ENCODE data around the gene LILRA2.

The LILRA2 gene

GRCh38 chr19:54573330-54573872, at the start of gene LILRA2:
Gene LILRA2, plus strand, starts transcription at chr19:54573790. Its CDS starts 89 bp downstream, at chr19:54573879.
- Histone ChIP-seq H3K9me3 (ENCODE audit: control insufficient read depth, low read length) (no peaks in the 10 kb centered on the region), H3K27me3 (replicated peaks; ENCODE audit: control insufficient read depth, insufficient read depth, low read length) (no peaks in the 10 kb centered on the region), H3K9ac (ENCODE audit: low read length) (no peak within 1 kb of the TSS), H3K4me3 (ENCODE audit: low read length) (no peak within 1 kb of the TSS), H3K36me3 (ENCODE audit: control insufficient read depth, insufficient read depth, low read length, severe bottlenecking) (no peaks in the 10 kb centered on the region), H3K4me1 (ENCODE audit: control insufficient read depth, insufficient read depth, low read length) (no peaks in the 10 kb centered on the region)
- DNase-seq (ENCODE audit: low read depth): no peak

DNA sequence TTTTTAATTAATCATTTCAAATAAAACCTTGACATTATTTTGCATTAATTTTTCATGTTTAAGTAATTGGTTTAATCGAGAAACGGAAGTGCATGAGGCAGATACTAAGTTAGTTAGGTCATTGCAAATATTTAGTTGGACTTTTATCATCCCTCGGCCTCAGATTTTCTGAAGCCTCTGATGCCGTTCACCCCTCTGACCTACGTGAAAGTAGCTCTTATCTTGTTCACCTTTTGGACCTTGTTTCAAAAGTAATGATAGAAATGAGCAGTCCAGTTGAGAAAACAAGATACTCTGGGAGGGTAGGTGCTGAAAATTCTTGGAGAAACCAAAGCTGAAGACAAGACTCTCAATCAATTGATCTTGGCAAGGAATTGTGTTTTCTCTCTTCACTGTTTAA, 48.0 kb upstream of the LILRA2 start:
- H3K27me3 ChIP-seq (replicated peaks; ENCODE audit: control insufficient read depth, insufficient read depth, low read length): no peaks in the 10 kb centered on the region
- no peak for DNase-seq (ENCODE audit: low read depth)
- no peak overlapping the region for H3K9ac ChIP-seq (ENCODE audit: low read length)
- no peaks in the 10 kb centered on the region for H3K4me1 ChIP-seq (ENCODE audit: control insufficient read depth, insufficient read depth, low read length)
- no peaks in the 10 kb centered on the region for H3K9me3 ChIP-seq (ENCODE audit: control insufficient read depth, low read length)
- no peaks in the 10 kb centered on the region for H3K36me3 ChIP-seq (ENCODE audit: control insufficient read depth, insufficient read depth, low read length, severe bottlenecking)
- H3K4me3 ChIP-seq (ENCODE audit: low read length): no peak overlapping the region

GRCh38 chr19:54526972-54527371, 46.6 kb upstream of the LILRA2 start:
- H3K27me3 ChIP-seq (replicated peaks; ENCODE audit: control insufficient read depth, insufficient read depth, low read length): no peaks in the 10 kb centered on the region
- H3K9ac ChIP-seq (ENCODE audit: low read length): no peak overlapping the region
- no peak overlapping the region for H3K4me3 ChIP-seq (ENCODE audit: low read length)
- H3K36me3 ChIP-seq (ENCODE audit: control insufficient read depth, insufficient read depth, low read length, severe bottlenecking): no peaks in the 10 kb centered on the region
- no peak for DNase-seq (ENCODE audit: low read depth)
- H3K9me3 ChIP-seq (ENCODE audit: control insufficient read depth, low read length): no peaks in the 10 kb centered on the region
- H3K4me1 ChIP-seq (ENCODE audit: control insufficient read depth, insufficient read depth, low read length): no peaks in the 10 kb centered on the region

- H3K9me3 ChIP-seq (ENCODE audit: control insufficient read depth, low read length): no peaks in the 10 kb centered on the region
- no peaks in the 10 kb centered on the region for H3K27me3 ChIP-seq (replicated peaks; ENCODE audit: control insufficient read depth, insufficient read depth, low read length)
- no peak for DNase-seq (ENCODE audit: low read depth)
- no peak overlapping the region for H3K4me3 ChIP-seq (ENCODE audit: low read length)
- no peaks in the 10 kb centered on the region for H3K4me1 ChIP-seq (ENCODE audit: control insufficient read depth, insufficient read depth, low read length)
- H3K36me3 ChIP-seq (ENCODE audit: control insufficient read depth, insufficient read depth, low read length, severe bottlenecking): no peaks in the 10 kb centered on the region
- no peak overlapping the region for H3K9ac ChIP-seq (ENCODE audit: low read length)
Observed at GRCh38 chr19:54530866-54531265, 42.7 kb upstream of the LILRA2 start.

DNA sequence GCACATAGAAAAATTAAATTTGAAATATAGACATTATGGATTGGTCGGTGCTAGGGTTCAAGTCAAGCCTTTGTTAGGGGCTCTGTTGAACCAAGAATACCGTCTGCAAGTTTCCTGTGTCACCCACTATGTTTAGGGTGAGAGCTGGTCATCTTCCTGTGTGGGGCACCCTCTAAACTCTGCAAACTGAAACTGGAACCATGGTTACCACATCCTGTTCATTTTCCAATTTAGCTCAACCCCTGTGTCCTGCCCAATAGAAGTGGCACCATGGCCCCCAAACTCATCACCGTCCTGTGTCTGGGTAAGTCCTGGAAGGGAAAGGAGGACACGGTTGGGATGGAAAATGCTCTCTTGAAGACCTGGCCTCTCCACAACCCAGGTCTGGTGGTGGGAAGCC, 41.1 kb upstream of the LILRA2 start:
- Histone ChIP-seq H3K4me3 (ENCODE audit: low read length) (no peak overlapping the region), H3K36me3 (ENCODE audit: control insufficient read depth, insufficient read depth, low read length, severe bottlenecking) (no peaks in the 10 kb centered on the region), H3K4me1 (ENCODE audit: control insufficient read depth, insufficient read depth, low read length) (no peaks in the 10 kb centered on the region), H3K27me3 (replicated peaks; ENCODE audit: control insufficient read depth, insufficient read depth, low read length) (no peaks in the 10 kb centered on the region), H3K9me3 (ENCODE audit: control insufficient read depth, low read length) (no peaks in the 10 kb centered on the region), H3K9ac (ENCODE audit: low read length) (no peak overlapping the region)
- no peak for DNase-seq (ENCODE audit: low read depth)

DNA sequence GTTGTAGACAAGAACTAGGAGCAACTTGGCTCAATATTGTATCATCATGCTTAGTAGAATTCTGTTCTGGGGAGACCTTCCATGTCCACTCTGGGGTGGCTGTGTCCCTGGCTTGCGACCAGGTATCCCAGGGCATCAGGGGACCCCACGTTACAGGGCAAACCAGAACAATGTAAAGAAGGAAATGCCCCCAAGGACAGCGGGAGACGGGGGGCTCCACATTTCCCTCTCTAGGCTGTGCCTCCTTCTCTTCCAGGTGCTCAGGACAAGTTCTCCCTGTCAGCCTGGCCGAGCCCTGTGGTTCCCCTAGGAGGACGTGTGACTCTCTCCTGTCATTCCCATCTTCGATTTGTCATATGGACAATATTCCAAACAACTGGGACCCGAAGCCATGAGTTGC, 40.1 kb upstream of the LILRA2 start:
- Histone ChIP-seq H3K9ac (ENCODE audit: low read length) (no peak overlapping the region), H3K9me3 (ENCODE audit: control insufficient read depth, low read length) (no peaks in the 10 kb centered on the region), H3K4me3 (ENCODE audit: low read length) (no peak overlapping the region), H3K4me1 (ENCODE audit: control insufficient read depth, insufficient read depth, low read length) (no peaks in the 10 kb centered on the region), H3K27me3 (replicated peaks; ENCODE audit: control insufficient read depth, insufficient read depth, low read length) (no peaks in the 10 kb centered on the region), H3K36me3 (ENCODE audit: control insufficient read depth, insufficient read depth, low read length, severe bottlenecking) (no peaks in the 10 kb centered on the region)
- no peak for DNase-seq (ENCODE audit: low read depth)

GRCh38 chr19:54534156-54534555, 39.4 kb upstream of the LILRA2 start:
- DNase-seq (ENCODE audit: low read depth): no peak
- Histone ChIP-seq H3K9me3 (ENCODE audit: control insufficient read depth, low read length) (no peaks in the 10 kb centered on the region), H3K27me3 (replicated peaks; ENCODE audit: control insufficient read depth, insufficient read depth, low read length) (no peaks in the 10 kb centered on the region), H3K4me3 (ENCODE audit: low read length) (no peak overlapping the region), H3K4me1 (ENCODE audit: control insufficient read depth, insufficient read depth, low read length) (no peaks in the 10 kb centered on the region), H3K9ac (ENCODE audit: low read length) (no peak overlapping the region), H3K36me3 (ENCODE audit: control insufficient read depth, insufficient read depth, low read length, severe bottlenecking) (no peaks in the 10 kb centered on the region)

DNA sequence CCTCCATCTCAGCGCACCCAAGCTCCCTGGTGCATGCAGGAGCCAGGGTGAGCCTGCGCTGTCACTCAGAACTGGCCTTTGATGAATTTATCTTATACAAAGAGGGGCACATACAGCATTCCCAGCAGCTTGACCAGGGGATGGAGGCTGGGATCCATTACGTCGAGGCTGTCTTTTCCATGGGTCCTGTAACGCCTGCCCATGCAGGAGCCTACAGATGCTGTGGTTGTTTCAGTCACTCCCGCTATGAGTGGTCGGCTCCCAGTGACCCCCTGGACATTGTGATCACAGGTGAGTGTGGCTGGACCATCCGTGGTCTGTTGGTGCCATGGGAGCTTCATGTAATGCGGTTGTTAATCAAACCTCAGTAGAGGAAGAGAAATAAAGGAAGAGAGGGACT, 38.0 kb upstream of the LILRA2 start:
- Histone ChIP-seq H3K27me3 (replicated peaks; ENCODE audit: control insufficient read depth, insufficient read depth, low read length) (no peaks in the 10 kb centered on the region), H3K9ac (ENCODE audit: low read length) (no peak overlapping the region), H3K9me3 (ENCODE audit: control insufficient read depth, low read length) (no peaks in the 10 kb centered on the region), H3K4me3 (ENCODE audit: low read length) (no peak overlapping the region), H3K36me3 (ENCODE audit: control insufficient read depth, insufficient read depth, low read length, severe bottlenecking) (no peaks in the 10 kb centered on the region), H3K4me1 (ENCODE audit: control insufficient read depth, insufficient read depth, low read length) (no peaks in the 10 kb centered on the region)
- DNase-seq (ENCODE audit: low read depth): no peak

DNA sequence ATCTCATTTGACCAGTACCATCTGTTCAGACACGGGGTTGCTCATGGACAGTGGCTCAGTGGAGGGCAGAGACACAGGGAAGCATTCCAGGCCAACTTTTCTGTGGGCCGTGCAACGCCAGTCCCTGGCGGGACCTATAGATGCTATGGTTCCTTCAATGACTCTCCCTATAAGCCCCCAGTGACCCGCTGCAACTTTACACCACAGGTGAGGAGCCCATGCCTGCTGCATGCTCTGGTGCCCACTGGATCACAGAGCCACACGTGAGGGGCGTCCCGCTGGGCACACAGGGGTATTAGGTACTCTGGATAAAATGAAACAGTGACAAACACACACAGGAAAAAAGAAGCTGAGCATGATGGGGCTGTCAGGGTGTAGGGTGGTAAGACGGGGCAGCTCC, 36.6 kb upstream of the LILRA2 start:
- no peaks in the 10 kb centered on the region for H3K36me3 ChIP-seq (ENCODE audit: control insufficient read depth, insufficient read depth, low read length, severe bottlenecking)
- no peaks in the 10 kb centered on the region for H3K27me3 ChIP-seq (replicated peaks; ENCODE audit: control insufficient read depth, insufficient read depth, low read length)
- no peak overlapping the region for H3K4me3 ChIP-seq (ENCODE audit: low read length)
- no peaks in the 10 kb centered on the region for H3K9me3 ChIP-seq (ENCODE audit: control insufficient read depth, low read length)
- no peaks in the 10 kb centered on the region for H3K4me1 ChIP-seq (ENCODE audit: control insufficient read depth, insufficient read depth, low read length)
- no peak overlapping the region for H3K9ac ChIP-seq (ENCODE audit: low read length)
- no peak for DNase-seq (ENCODE audit: low read depth)

DNA sequence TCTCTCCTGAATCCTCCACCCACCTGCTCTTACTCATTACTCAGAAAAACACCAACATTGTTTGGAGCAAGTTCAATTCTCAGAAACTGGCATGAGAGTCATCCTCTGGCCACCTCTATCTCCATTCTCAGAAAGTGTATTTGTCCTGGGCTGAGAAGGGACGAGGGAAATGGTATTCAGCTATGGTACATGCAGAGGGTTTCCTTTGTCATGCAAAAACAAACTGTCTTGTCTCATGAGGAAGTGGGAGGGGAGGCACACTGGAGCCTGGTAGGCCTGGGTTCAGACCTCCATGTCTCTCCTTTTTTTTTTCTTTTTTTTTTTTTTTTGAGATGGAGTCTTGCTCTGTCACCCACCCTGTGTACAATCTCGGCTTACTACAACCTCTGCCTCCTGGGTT, 31.9 kb upstream of the LILRA2 start:
- Histone ChIP-seq H3K27me3 (replicated peaks; ENCODE audit: control insufficient read depth, insufficient read depth, low read length) (no peaks in the 10 kb centered on the region), H3K4me3 (ENCODE audit: low read length) (no peak overlapping the region), H3K36me3 (ENCODE audit: control insufficient read depth, insufficient read depth, low read length, severe bottlenecking) (no peaks in the 10 kb centered on the region), H3K4me1 (ENCODE audit: control insufficient read depth, insufficient read depth, low read length) (no peaks in the 10 kb centered on the region), H3K9ac (ENCODE audit: low read length) (no peak overlapping the region), H3K9me3 (ENCODE audit: control insufficient read depth, low read length) (no peaks in the 10 kb centered on the region)
- no peak for DNase-seq (ENCODE audit: low read depth)

- H3K9ac ChIP-seq (ENCODE audit: low read length): no peak overlapping the region
- no peaks in the 10 kb centered on the region for H3K9me3 ChIP-seq (ENCODE audit: control insufficient read depth, low read length)
- no peak for DNase-seq (ENCODE audit: low read depth)
- H3K4me3 ChIP-seq (ENCODE audit: low read length): no peak overlapping the region
- no peaks in the 10 kb centered on the region for H3K36me3 ChIP-seq (ENCODE audit: control insufficient read depth, insufficient read depth, low read length, severe bottlenecking)
- H3K27me3 ChIP-seq (replicated peaks; ENCODE audit: control insufficient read depth, insufficient read depth, low read length): no peaks in the 10 kb centered on the region
- H3K4me1 ChIP-seq (ENCODE audit: control insufficient read depth, insufficient read depth, low read length): no peaks in the 10 kb centered on the region
Observed at GRCh38 chr19:54548806-54549205, 24.8 kb upstream of the LILRA2 start.

GRCh38 chr19:54549224-54549623, 24.4 kb upstream of the LILRA2 start:
- H3K4me3 ChIP-seq (ENCODE audit: low read length): no peak overlapping the region
- H3K9me3 ChIP-seq (ENCODE audit: control insufficient read depth, low read length): no peaks in the 10 kb centered on the region
- DNase-seq (ENCODE audit: low read depth): no peak
- no peaks in the 10 kb centered on the region for H3K4me1 ChIP-seq (ENCODE audit: control insufficient read depth, insufficient read depth, low read length)
- H3K9ac ChIP-seq (ENCODE audit: low read length): no peak overlapping the region
- H3K36me3 ChIP-seq (ENCODE audit: control insufficient read depth, insufficient read depth, low read length, severe bottlenecking): no peaks in the 10 kb centered on the region
- H3K27me3 ChIP-seq (replicated peaks; ENCODE audit: control insufficient read depth, insufficient read depth, low read length): no peaks in the 10 kb centered on the region

Measured in adipocyte (in vitro differentiated cells).